ENCODE data around the gene MPRIP. TPM values are rescaled to one million over a fixed set of nuclear protein-coding genes. Genes with fewer than 3 reads are reported as not detected.

Gene MPRIP
- total and polyA plus RNA-seq, 7 donors: 43.2 to 113 (median 77.4) TPM

DNA sequence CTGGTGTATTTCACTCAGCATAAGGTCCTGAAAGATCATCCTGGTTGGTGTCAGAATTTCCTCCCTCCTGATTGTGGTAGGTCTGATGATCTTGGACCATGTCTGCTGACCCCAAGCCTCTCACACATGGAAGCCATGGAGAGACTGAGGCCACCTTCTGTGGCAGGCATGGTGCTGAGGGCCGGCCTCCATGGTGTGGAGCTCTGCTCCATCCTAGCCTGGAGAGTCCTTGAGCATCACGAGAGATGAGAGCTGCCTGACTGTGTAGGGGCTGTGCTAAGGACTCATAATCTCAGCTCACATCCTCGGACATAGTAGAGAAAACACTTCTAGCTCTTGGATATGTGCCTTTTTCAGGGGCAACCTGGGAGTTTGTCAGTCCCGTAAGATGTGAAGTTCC, 40.6 kb downstream of the MPRIP start:
- H3K36me3 ChIP-seq: peaks cover 0 to 37% (median 7%) of the 10 kb centered on the region in 4 donors
- H3K9me3 ChIP-seq: no peaks in the 10 kb centered on the region
- no peak overlapping the region for H3K4me3 ChIP-seq
- peaks cover 0 to 45% (median 33%) of the 10 kb centered on the region in 4 donors for H3K4me1 ChIP-seq
- intact Hi-C loops (cut with DNase I): no loop called here
- peak; percentile 22 for DNase-seq
- 92 to 94% methylated on average over 4 of the region's 4 CpGs for WGBS, 2 donors
- no peaks in the 10 kb centered on the region for H3K27me3 ChIP-seq
- no peak overlapping the region for H3K27ac ChIP-seq
- TF ChIP-seq EP300 (IDR thresholded peaks at IDR 0.05): no peak
- no peak for TF ChIP-seq CTCF (IDR thresholded peaks at IDR 0.05)
- TF ChIP-seq POLR2AphosphoS5 (IDR thresholded peaks at IDR 0.05): no peak
- no peak for TF ChIP-seq POLR2A (IDR thresholded peaks at IDR 0.05)

DNA sequence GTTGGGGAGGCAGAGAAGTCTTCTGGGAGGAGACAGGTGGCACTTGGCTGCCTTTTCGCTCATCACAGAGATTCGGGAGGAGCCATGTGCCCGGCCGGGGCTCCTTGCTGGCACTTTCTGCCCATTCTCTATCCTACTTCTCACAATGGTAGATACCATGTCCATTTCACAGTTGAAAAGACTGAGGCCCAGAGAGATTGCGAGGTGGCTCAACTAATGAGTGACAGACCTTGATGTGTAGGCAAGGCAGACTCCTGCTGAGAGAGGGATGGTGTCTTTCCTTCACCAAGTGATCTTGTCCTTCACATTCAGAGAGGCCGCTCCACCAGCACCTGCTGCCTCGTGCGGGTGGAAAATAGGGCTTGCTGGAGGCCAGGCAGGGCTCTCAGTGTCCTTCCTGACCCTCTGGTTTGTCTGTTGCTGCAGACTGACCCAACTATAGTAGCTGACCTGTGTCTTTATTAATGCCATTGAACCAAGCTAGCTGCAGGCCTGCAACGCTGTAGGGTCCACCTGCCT, 42.1 kb downstream of the MPRIP start:
- Histone ChIP-seq H3K27ac (no peak overlapping the region), H3K36me3 (peaks cover 0 to 31% (median 3%) of the 10 kb centered on the region in 4 donors), H3K4me1 (peaks cover 0 to 31% (median 25%) of the 10 kb centered on the region in 4 donors), H3K4me3 (no peak overlapping the region), H3K9me3 (no peaks in the 10 kb centered on the region), H3K27me3 (no peaks in the 10 kb centered on the region)
- 90 to 94% methylated on average over 9 of the region's 9 CpGs for WGBS, 2 donors
- peak; percentile 28 for DNase-seq
- TF ChIP-seq POLR2A (IDR thresholded peaks at IDR 0.05) (no peak), EP300 (IDR thresholded peaks at IDR 0.05) (no peak), CTCF (IDR thresholded peaks at IDR 0.05) (no peak), POLR2AphosphoS5 (IDR thresholded peaks at IDR 0.05) (no peak)
- intact Hi-C loops (cut with DNase I): no loop called here

- H3K36me3 ChIP-seq: peaks cover 0 to 31% (median 3%) of the 10 kb centered on the region in 4 donors
- no peak overlapping the region for H3K27ac ChIP-seq
- peak; percentile 50 for DNase-seq
- no peak overlapping the region for H3K4me3 ChIP-seq
- H3K4me1 ChIP-seq: peaks cover 0 to 25% (median 20%) of the 10 kb centered on the region in 4 donors
- intact Hi-C loops (cut with DNase I): no loop called here
- no peaks in the 10 kb centered on the region for H3K9me3 ChIP-seq
- no peaks in the 10 kb centered on the region for H3K27me3 ChIP-seq
- WGBS, 2 donors: 89 to 94% methylated on average over 6 of the region's 6 CpGs
- TF ChIP-seq POLR2A (IDR thresholded peaks at IDR 0.05): no peak
Measured at GRCh38 chr17:17084941-17085340, 42.7 kb downstream of the MPRIP start.

DNA sequence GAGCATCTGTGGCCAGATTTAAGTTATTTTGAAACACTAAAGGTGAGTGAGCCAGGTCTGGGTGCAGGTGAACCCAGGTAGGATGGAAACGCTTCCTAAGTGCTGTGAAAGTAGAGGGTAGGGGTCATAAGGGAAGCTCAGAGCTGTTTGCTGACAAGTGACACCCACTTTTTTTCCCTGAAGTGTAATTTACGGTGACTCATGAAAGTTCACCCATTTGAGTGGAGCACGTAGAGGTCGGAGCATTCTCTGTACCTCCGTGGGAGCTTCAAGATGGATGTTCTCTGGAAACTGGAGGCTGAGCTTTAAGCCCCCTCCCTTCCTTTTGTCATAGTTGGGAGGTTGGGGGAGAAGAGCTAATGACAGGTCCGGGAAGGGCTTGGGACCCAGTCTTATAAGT, 44.3 kb downstream of the MPRIP start:
- Histone ChIP-seq H3K9me3 (no peaks in the 10 kb centered on the region), H3K27ac (no peak overlapping the region), H3K27me3 (no peaks in the 10 kb centered on the region), H3K36me3 (peaks cover 0 to 31% (median 4%) of the 10 kb centered on the region in 4 donors), H3K4me1 (peaks cover 0 to 10% (median 4%) of the 10 kb centered on the region in 4 donors), H3K4me3 (no peak overlapping the region)
- DNase-seq: peak; percentile 11
- no peak for TF ChIP-seq POLR2A (IDR thresholded peaks at IDR 0.05)
- TF ChIP-seq EP300 (IDR thresholded peaks at IDR 0.05): no peak
- TF ChIP-seq POLR2AphosphoS5 (IDR thresholded peaks at IDR 0.05): no peak
- no peak for TF ChIP-seq CTCF (IDR thresholded peaks at IDR 0.05)
- intact Hi-C loops (cut with DNase I): no loop called here
- 94 to 98% methylated on average over 6 of the region's 6 CpGs for WGBS, 2 donors

DNA sequence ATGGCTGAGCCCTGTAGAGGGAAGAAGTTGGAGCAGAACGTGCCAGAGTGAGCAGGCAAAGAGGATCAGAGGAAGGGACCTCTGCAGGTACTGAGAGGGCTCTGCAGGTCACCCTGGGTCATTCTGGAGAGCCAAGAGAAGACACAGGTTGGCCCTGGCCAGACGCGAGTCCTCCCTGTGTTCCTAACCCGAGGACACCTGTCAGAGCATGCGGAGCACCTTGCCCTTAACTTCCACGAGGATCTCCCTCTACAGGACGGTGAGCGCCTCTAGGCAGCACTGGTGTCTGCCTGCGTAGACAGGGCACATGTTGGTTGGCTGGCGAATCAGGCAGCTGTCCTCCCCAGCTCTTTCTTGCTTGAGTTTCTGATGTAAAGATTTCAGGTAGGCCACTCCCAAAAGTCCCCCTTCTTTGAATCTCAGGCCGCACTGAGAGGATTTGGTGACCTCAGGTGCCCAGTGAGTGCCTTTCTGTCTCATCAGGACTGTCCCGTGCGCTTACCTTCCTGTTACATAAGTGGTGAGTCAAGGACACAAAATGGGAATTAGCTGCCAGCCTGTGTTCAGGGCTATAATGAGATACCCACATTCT, 45.3 kb downstream of the MPRIP start:
- Histone ChIP-seq H3K36me3 (peaks cover 0 to 29% (median 4%) of the 10 kb centered on the region in 4 donors), H3K4me1 (peaks cover 0 to 14% (median 4%) of the 10 kb centered on the region in 4 donors), H3K27ac (no peak overlapping the region), H3K4me3 (no peak overlapping the region), H3K27me3 (no peaks in the 10 kb centered on the region), H3K9me3 (no peaks in the 10 kb centered on the region)
- intact Hi-C loops (cut with DNase I): no loop called here
- 91 to 92% methylated on average over 13 of the region's 13 CpGs for WGBS, 2 donors
- peak; percentile 46 for DNase-seq
- TF ChIP-seq POLR2AphosphoS5 (IDR thresholded peaks at IDR 0.05): no peak
- TF ChIP-seq CTCF (IDR thresholded peaks at IDR 0.05): no peak
- TF ChIP-seq EP300 (IDR thresholded peaks at IDR 0.05): no peak
- TF ChIP-seq POLR2A (IDR thresholded peaks at IDR 0.05): no peak

Measured in sigmoid colon (tissue), 7 donors.